Mucosa of gallbladder (tissue), 1 donor: ENCODE measurements around the gene ERCC2. TPM values are rescaled to one million over a fixed set of nuclear protein-coding genes. Genes with fewer than 3 reads are reported as not detected.
"Not testable (repeated sequence)": the region's sequence is repeated elsewhere in the genome, so short reads cannot be mapped to it uniquely, and the experiment has no call there.

ENCODE experiments used
- DNase-seq: peaks from one replicate; pipeline ENCODE4 v3.0.0-alpha.2; 2020; ENCODE audit warnings: low spot score
- total RNA-seq: library from RNA; stranded (reverse); gene quantifications from one replicate; pipeline ENCODE4 v1.2.1, GENCODE V29; 2021
- donor health status: DM: no; HTN: no; CAD: no.

Gene ERCC2
- total RNA-seq, 1 donor from 2014 or later: 23.8 TPM

- DNase-seq: no peak
These were observed 16.0 kb downstream of the ERCC2 start for GRCh38 chr19:45354241-45354842.

DNA sequence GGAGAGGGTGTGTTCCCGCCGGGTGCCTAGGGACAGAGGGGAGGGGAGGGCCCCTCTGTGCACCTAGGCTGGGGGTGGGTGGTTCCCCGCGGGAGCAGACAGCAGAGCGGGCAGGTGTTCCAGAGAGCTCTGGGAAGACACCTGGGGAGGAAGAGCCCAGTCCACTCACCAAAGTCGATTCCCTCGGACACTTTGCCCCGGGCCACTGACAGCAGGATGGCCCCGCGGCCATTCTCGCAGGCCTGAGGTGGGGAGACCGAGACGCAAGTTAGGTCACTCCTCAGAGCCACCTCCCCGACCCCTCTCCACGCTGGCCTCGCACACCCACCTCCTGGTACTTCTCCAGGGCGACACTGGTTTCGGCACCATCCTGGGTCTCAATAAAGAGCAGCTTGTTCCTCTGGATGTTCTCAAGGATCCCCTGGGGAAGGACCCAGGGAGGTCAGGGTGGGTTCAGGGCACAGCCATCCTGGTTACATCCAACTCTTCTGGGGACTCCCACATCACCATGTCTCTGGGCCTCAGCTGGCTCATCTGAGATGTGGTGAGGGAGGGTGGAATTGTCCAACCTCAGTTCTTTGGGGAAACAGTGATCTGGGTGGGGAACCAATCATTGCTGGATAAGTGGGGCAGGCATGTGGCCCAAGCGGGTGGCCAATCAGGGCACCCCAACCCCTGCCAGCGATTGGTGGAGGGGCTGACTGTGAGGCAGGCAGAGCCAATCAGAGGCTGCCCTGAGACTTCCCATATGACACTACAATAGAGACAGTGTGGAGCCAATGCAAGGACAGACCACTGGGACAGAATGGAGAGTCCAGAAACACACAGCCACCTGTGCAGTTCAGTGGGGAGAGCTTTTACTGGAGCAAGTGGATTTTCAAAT is 17.2 kb downstream of the ERCC2 start:
- DNase-seq: no peak

DNA sequence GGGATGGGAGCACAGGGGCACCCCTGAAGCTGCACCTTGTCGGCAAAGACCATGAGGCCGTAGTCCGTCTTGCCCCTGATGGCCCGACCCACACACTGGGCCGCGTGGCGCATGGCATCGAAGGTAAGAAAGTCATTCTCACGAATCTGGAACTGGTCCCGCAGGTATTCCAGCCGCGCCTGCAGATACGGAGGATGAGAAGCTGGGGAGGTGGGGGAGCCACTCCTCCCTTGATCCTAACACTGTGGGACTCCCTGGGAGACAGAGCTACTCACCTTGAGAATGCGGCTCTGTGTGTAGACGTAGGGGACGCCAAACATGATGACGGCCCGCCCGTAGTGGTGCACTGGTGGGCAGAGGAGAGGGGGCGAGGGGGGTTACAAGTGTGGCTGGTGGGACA is 17.9 kb downstream of the ERCC2 start:
- DNase-seq: no peak

- DNase-seq: no peak
These were observed 18.3 kb downstream of the ERCC2 start for GRCh38 chr19:45352062-45352461.

- DNase-seq: no peak
These were observed 18.9 kb downstream of the ERCC2 start for GRCh38 chr19:45351401-45351952.

GRCh38 chr19:45350477-45351058 is 19.8 kb downstream of the ERCC2 start:
- no peak for DNase-seq

DNA sequence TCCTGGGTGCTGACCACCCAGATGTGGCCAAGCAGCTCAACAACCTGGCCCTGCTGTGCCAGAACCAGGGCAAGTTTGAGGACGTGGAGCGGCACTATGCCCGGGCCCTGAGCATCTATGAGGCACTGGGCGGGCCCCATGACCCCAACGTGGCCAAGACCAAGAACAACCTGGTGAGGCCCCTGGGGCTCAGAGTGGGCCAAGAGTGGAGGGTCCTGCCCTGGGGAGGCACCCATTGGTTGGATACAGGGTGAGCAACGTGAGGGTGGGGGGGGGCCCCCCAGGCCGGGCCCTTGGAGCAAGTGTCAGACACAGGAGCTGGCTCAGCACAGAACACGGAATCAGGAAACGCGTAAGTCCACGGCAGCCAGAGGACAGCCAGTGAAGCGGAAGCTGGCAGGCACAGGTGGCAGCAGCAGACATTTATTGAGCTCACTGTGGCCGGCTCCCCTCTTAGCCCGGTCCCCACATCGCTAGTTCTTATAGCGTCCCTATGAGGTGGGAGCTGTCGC is 20.9 kb downstream of the ERCC2 start:
- DNase-seq: no peak

GRCh38 chr19:45349126-45349415 is 21.3 kb downstream of the ERCC2 start:
- no peak for DNase-seq

- DNase-seq: no peak
These were observed 21.8 kb downstream of the ERCC2 start for GRCh38 chr19:45348367-45349125.

GRCh38 chr19:45347570-45348366 is 22.6 kb downstream of the ERCC2 start:
- no peak for DNase-seq

DNA sequence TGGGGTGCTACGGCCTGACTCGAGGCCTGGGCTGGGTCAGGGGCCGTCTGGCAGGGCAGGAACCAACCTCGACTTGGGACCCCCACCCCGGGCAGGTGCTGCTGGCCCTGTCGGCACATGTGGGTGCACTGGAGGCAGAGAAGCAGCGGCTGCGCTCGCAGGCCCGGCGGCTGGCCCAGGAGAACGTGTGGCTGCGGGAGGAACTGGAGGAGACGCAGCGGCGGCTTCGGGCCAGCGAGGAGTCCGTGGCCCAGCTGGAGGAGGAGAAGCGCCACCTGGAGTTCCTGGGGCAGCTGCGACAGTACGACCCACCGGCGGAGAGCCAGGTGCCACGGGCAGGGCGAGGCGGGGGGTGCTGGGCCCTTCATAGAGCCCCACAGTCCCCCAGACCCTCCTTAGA is 23.9 kb downstream of the ERCC2 start:
- no peak for DNase-seq

- DNase-seq: no peak
These were observed 24.9 kb downstream of the ERCC2 start for GRCh38 chr19:45345506-45345860.

DNA sequence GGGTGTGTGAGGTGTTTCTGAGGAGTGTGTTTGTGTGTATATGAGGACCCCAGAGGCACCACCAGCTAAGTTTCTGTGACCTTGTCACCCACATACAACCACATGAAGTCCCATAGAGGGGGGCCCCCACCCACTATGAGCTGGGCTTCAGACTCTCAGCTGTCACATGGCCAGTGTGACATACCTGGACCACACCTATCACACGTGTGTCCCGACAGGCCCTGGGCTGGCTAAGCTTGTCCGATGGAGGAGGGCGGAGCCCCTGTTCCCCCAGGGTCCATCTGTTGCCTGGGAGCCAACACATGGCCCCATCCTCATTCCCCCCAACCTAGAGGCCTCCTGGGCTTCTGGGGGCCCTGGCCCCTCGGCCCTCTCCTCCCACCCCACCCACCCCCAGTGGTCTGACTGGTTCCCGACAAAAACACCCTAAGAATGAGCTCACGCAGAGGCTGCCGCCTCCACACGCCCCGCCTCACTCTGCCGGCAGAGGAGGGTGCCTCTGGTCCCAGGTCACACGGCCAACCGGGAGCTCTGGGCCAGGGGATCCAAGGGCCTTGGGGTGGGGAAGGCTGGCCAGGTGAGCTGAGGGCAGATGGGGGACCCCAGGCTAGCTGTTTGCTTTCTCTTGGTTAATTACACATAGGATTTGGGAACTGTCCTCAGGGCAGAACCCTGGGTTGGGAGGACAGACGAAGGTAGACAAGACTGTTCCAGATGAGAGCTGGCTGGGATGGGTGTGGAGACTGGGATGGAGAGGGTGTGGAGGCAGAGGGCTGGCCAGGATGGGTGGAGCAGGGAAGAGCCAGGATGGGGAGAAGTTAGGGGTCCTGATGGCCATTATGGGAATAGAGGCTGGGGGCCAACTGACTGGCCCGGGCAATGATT is 25.5 kb downstream of the ERCC2 start:
- no peak for DNase-seq

GRCh38 chr19:45342911-45343310 is 27.5 kb downstream of the ERCC2 start:
- DNase-seq: no peak

DNA sequence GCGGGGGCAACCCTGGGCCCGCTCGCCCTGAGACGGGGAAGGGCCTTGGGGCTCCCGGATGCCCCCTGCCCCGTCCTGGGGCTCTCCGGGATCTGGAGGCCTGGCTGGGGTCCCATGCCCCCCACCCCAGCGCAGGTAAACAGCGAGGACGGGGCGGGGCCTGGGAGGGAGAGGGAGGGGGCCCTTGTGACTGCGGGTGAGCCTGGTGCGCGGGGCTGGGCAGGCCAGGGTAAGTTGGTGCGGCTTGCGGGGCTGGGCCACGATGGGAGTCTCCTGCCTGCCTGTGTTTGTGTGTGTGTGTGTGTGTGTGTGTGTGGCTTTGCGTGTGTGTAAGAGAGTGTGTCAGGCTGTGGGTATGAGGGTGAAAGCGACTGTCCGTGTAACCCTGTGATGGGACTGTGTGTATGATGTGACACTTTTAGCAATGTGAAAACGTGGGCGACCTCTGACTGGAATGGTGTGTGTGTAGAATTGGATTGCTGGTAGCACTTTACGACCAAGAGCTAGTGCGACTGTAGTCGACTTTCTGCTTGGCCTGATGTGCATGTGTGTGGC is 29.4 kb downstream of the ERCC2 start:
- no peak for DNase-seq

- DNase-seq: peak; percentile 24
These were observed 30.0 kb downstream of the ERCC2 start, which contains the start of gene KLC3 for GRCh38 chr19:45340232-45340898. KLC3 (plus strand) TSS chr19:45340750; CDS start chr19:45345542, 4,792 bp downstream.

- DNase-seq: no peak
These were observed 30.7 kb downstream of the ERCC2 start for GRCh38 chr19:45339629-45340028.

GRCh38 chr19:45336696-45337251 is 33.6 kb downstream of the ERCC2 start:
- no peak for DNase-seq

DNA sequence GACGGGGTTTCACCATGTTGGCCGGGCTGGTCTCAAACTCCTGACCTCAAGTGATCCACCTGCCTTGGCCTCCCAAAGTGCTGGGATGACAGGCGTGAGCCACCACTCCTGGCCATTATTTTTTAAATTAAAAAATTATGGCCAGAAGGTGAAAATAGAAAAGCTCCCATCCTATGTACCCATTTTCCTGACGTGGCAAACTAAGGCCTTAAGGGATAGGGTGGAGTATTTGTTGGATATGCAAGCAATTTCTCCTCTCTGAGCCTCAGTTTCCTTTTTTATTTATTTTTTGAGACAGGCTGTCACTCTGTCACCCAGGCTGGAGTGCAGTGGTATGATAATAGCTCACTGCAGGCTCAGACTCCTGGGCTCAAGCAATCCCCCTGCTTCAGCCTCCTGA is 35.5 kb downstream of the ERCC2 start:
- not testable (repeated sequence) for DNase-seq
